Right lobe of liver (tissue), 6 donors: ENCODE results near the gene GPR78. TPM values are rescaled to one million over a fixed set of nuclear protein-coding genes. Genes with fewer than 3 reads are reported as not detected.

ENCODE experiments used
- ATAC-seq, 4 donors: fragments of 200-7000 bp; cut with Tn5 transposase; one replicate each; pipeline ENCODE4 v1.9.1; 2020; ENCODE audit warnings: mild to moderate bottlenecking in 4 of 4, moderate library complexity in 4 of 4
- DNase-seq, 3 donors: peaks; one replicate each; pipeline ENCODE4 v3.0.0-alpha.2; 2020
- H3K27ac ChIP-seq, 3 donors: fragments of 200-600 bp; one replicate each; pipeline ENCODE4 v1.8.0; 2022
- H3K27me3 ChIP-seq, 2 donors: fragments of 200-600 bp; one replicate each; pipeline ENCODE4 v1.8.0; 2022
- H3K36me3 ChIP-seq, 4 donors: fragments of 200-600 bp; sonication (generic) in 1 of 4; one replicate each; pipeline versions ENCODE4 v1.5.1 to v1.8.0; 2017 to 2022; ENCODE audit warnings: control low read depth in 1 of 4
- H3K4me1 ChIP-seq, 4 donors: fragments of 200-600 bp; sonication (generic) in 1 of 4; one replicate each; pipeline versions ENCODE4 v1.5.1 to v1.8.0; 2017 to 2022; ENCODE audit warnings: control low read depth in 1 of 4
- H3K4me3 ChIP-seq, 3 donors: fragments of 200-600 bp; one replicate each; pipeline ENCODE4 v1.8.0; 2022
- H3K9me3 ChIP-seq, 4 donors: fragments of 200-600 bp; sonication (generic) in 1 of 4; one replicate each; pipeline versions ENCODE4 v1.5.1 to v1.8.0; 2017 to 2022; ENCODE audit warnings: control low read depth in 1 of 4
- CTCF ChIP-seq, 4 donors: fragments of 200-600 bp in 3 of 4; fragments of 450-650 bp in 1 of 4; IDR thresholded peaks; one replicate each; pipeline versions ENCODE4 v1.5.1 to v1.8.0; 2016 to 2022; ENCODE audit warnings: antibody characterized with exemption in 4 of 4, mild to moderate bottlenecking in 2 of 4
- POLR2A ChIP-seq: fragments of 450-650 bp; IDR thresholded peaks from one replicate; pipeline ENCODE4 v1.6.1; 2017; ENCODE audit warnings: antibody characterized with exemption, mild to moderate bottlenecking
- WGBS: methylation state at CpG from one replicate; pipeline ENCODE4 v1.1.6; 2018; ENCODE audit warnings: low coverage, low lambda C conversion rate; ENCODE audit not compliant: insufficient coverage; ENCODE audit errors: missing lambda C conversion rate; 5-methylcytosine and 5-hydroxymethylcytosine counted together
- intact Hi-C, 2 donors: fragments of 100-400 bp; cut with DNase I; formaldehyde crosslinking; loops; one replicate each; pipeline versions ENCODE4 v1.11.2 to v1.14.1; 2022
- total RNA-seq, 6 experiments: library from RNA; depleted of rRNA in 2 of 6; stranded (reverse); fragments of >200 nt in 2 of 6; fragmentation: NEBNext Ultra II Directional in 3 of 6; extraction: Animal tissue kit (Norgen Biotek cat#: 25700) in 3 of 6; gene quantifications; one replicate each; pipeline versions ENCODE4 v1.1.0 to v1.2.4, GENCODE V29; 2016 to 2023
- donor health status: DM: no; HTN: yes; CAD: no.
- donor health status: DM: no; HTN: no; CAD: no.
- donor health status: DM: no; HTN: no; CAD: no.
- donor health status: DM: no; HTN: yes; CAD: no.
- donor health status: DM: no; HTN: yes; CAD: no.

The GPR78 gene
- total RNA-seq, 6 experiments from 2014 or later, result not detected

GRCh38 chr4:8593264-8594096, 13.3 kb downstream of the GPR78 start:
- no peaks in the 10 kb centered on the region for H3K27me3 ChIP-seq
- H3K27ac ChIP-seq, result no peak overlapping the region
- TF ChIP-seq CTCF (IDR thresholded peaks at IDR 0.05) (no peak), POLR2A (no peak)
- no peaks in the 10 kb centered on the region for H3K9me3 ChIP-seq
- WGBS, result 23% methylated on average over 8 of the region's 24 CpGs
- H3K4me3 ChIP-seq, result no peak overlapping the region
- H3K36me3 ChIP-seq, result no peaks in the 10 kb centered on the region
- intact Hi-C loops, result loop anchor here in 1 of 2 donors (10.0 kb wide), 1 partner anchor 119 kb away; no protein-coding TSS in a partner anchor
- H3K4me1 ChIP-seq, result no peaks in the 10 kb centered on the region
- no peak for DNase-seq
- no peak for ATAC-seq

- H3K36me3 ChIP-seq, result no peaks in the 10 kb centered on the region
- H3K9me3 ChIP-seq, result no peaks in the 10 kb centered on the region
- TF ChIP-seq POLR2A (no peak), CTCF (IDR thresholded peaks at IDR 0.05) (peak; percentile 43 to 59 (median 56))
- no peak overlapping the region for H3K4me3 ChIP-seq
- intact Hi-C loops, result loop anchor here in 1 of 2 donors (10.0 kb wide), 1 partner anchor 120 kb away; no protein-coding TSS in a partner anchor
- ATAC-seq, result peak; percentile 70 to 89 (median 82)
- DNase-seq, result peak in 2 of 3 donors; percentile 40 to 65
- WGBS, result 40% methylated on average over 10 of the region's 24 CpGs
- no peaks in the 10 kb centered on the region for H3K4me1 ChIP-seq
- H3K27me3 ChIP-seq, result no peaks in the 10 kb centered on the region
- H3K27ac ChIP-seq, result no peak overlapping the region
These were observed 14.2 kb downstream of the GPR78 start for GRCh38 chr4:8594097-8595038.

- Histone ChIP-seq H3K4me3 (no peak overlapping the region), H3K4me1 (no peaks in the 10 kb centered on the region), H3K36me3 (no peaks in the 10 kb centered on the region), H3K27ac (no peak overlapping the region), H3K9me3 (no peaks in the 10 kb centered on the region), H3K27me3 (no peaks in the 10 kb centered on the region)
- ATAC-seq (peak in 1 of 4 donors; percentile 26), DNase-seq (no peak)
- TF ChIP-seq CTCF (IDR thresholded peaks at IDR 0.05), result no peak
- no peak for TF ChIP-seq POLR2A
- intact Hi-C loops, result loop anchor here in 1 of 2 donors (10.0 kb wide), 1 partner anchor 121 kb away; no protein-coding TSS in a partner anchor
- WGBS, result 53% methylated on average over 10 of the region's 16 CpGs
These were observed 15.3 kb downstream of the GPR78 start for GRCh38 chr4:8595237-8596087.

GRCh38 chr4:8596891-8597290, 16.7 kb downstream of the GPR78 start:
- Histone ChIP-seq H3K4me3 (no peak overlapping the region), H3K27ac (no peak overlapping the region), H3K27me3 (no peaks in the 10 kb centered on the region), H3K4me1 (no peaks in the 10 kb centered on the region), H3K36me3 (no peaks in the 10 kb centered on the region), H3K9me3 (no peaks in the 10 kb centered on the region)
- intact Hi-C loops, result loop anchor here in 1 of 2 donors (10.0 kb wide), 1 partner anchor 122 kb away; no protein-coding TSS in a partner anchor
- ATAC-seq, result no peak
- TF ChIP-seq CTCF (IDR thresholded peaks at IDR 0.05), result no peak
- DNase-seq, result no peak
- WGBS, result 90% methylated on average over 2 of the region's 9 CpGs
